ENCODE measurements around the gene FLT4. TPM values are rescaled to one million over a fixed set of nuclear protein-coding genes. Genes with fewer than 3 reads are reported as not detected.

FLT4 gene
- total RNA-seq (ENCODE audit: low replicate concordance): 2.3 TPM in 1 of 2 replicates, not detected in the other

GRCh38 chr5:180649297-180650039, at the start of gene FLT4:
Gene FLT4, minus strand, starts transcription at chr5:180649600. Its CDS starts 55 bp downstream, at chr5:180649545.

DNA sequence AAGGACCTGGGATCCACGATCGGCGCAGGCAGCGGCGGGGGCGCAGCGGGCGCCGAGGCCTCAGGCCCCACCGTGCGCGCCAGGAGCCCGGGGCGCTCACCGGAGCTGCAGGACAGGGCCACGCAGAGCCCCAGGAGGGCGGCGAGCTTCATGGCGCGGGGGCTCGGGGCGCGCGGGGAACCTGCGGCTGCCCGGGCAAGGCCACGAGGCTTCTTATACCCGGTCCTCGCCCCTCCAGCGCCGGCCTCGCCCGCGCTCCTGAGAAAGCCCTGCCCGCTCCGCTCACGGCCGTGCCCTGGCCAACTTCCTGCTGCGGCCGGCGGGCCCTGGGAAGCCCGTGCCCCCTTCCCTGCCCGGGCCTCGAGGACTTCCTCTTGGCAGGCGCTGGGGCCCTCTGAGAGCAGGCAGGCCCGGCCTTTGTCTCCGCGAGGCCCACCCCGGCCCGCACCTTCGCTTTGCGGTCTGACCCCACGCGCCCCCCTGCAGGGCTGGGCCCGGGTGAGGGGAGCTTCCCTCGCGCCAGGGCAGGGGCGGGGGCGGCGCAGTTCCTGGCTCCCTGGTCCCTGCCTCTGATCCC, 58.0 kb downstream of the FLT4 start, which contains the start of gene SCGB3A1:
SCGB3A1 (minus strand) TSS at position 189 of the 577 bp plus-strand sequence; CDS start at position 152, 37 bp downstream.

Other genes with a start within 250 kb of the FLT4 start
- gene CNOT6, start 155.2 kb downstream of the FLT4 start, total RNA-seq (ENCODE audit: low replicate concordance): 5.3 and 12.1 TPM in 2 replicates
- not detected in 2 replicates for gene SCGB3A1, start 58.1 kb downstream of the FLT4 start, total RNA-seq (ENCODE audit: low replicate concordance)
- not detected in 2 replicates for gene OR2Y1, start 90.5 kb upstream of the FLT4 start, total RNA-seq (ENCODE audit: low replicate concordance)
- 61.0 and 62.0 TPM in 2 replicates for gene MGAT1, start 153.2 kb upstream of the FLT4 start, total RNA-seq (ENCODE audit: low replicate concordance)
- 18.3 and 18.6 TPM in 2 replicates for gene ZFP62, start 211.7 kb upstream of the FLT4 start, total RNA-seq (ENCODE audit: low replicate concordance)
- under 0.01 TPM in 1 of 2 replicates, not detected in the other for gene BTNL8, start 249.6 kb upstream of the FLT4 start, total RNA-seq (ENCODE audit: low replicate concordance)

All from smooth muscle cell of the coronary artery (primary cell).